ENCODE measurements around the gene FRMD6.
"Not testable (repeated sequence)": the region's sequence is repeated elsewhere in the genome, so short reads cannot be mapped to it uniquely, and the experiment has no call there.

The FRMD6 gene

GRCh38 chr14:51751611-51752345 lies 100.1 kb downstream of the FRMD6 start:
- H3K4me2 ChIP-seq (ENCODE audit: low read length); H3K9ac ChIP-seq (ENCODE audit: low read length); H3K79me2 ChIP-seq (ENCODE audit: control insufficient read depth, insufficient read depth, low read length); H3K23ac ChIP-seq (ENCODE audit: low read length); H3K4ac ChIP-seq (ENCODE audit: low read depth, low read length); H2BK15ac ChIP-seq (replicated peaks; ENCODE audit: low read depth); H3K56ac ChIP-seq (ENCODE audit: low read length); H3K27ac ChIP-seq (ENCODE audit: low read depth, low read length); H3K18ac ChIP-seq (ENCODE audit: low read length); H4K8ac ChIP-seq (ENCODE audit: low read depth, low read length); H3K36me3 ChIP-seq (ENCODE audit: control insufficient read depth, insufficient read depth, low read length); H4K5ac ChIP-seq (ENCODE audit: low read length); DNase-seq; H3K27me3 ChIP-seq (ENCODE audit: insufficient read depth, low read length, poor library complexity); H2AK5ac ChIP-seq (ENCODE audit: low read length); H3K79me1 ChIP-seq (ENCODE audit: low read length); H3K4me3 ChIP-seq (ENCODE audit: low read length); H2BK120ac ChIP-seq (ENCODE audit: low read depth, low read length); H3K4me1 ChIP-seq (ENCODE audit: control insufficient read depth, low read depth, low read length); H2BK5ac ChIP-seq (ENCODE audit: low read length): not testable (repeated sequence)
- WGBS (ENCODE audit: extremely low coverage, insufficient coverage, low lambda C conversion rate): no CpG with 5 or more reads among the region's 16 CpGs

- not testable (repeated sequence) for H2BK5ac ChIP-seq (ENCODE audit: low read length); H4K5ac ChIP-seq (ENCODE audit: low read length); H2AK5ac ChIP-seq (ENCODE audit: low read length); H3K27me3 ChIP-seq (ENCODE audit: insufficient read depth, low read length, poor library complexity); H4K8ac ChIP-seq (ENCODE audit: low read depth, low read length); H3K79me2 ChIP-seq (ENCODE audit: control insufficient read depth, insufficient read depth, low read length); DNase-seq; H3K4me1 ChIP-seq (ENCODE audit: control insufficient read depth, low read depth, low read length); H3K79me1 ChIP-seq (ENCODE audit: low read length); H3K4ac ChIP-seq (ENCODE audit: low read depth, low read length); H3K9ac ChIP-seq (ENCODE audit: low read length); H3K18ac ChIP-seq (ENCODE audit: low read length); H3K4me3 ChIP-seq (ENCODE audit: low read length); H2BK15ac ChIP-seq (replicated peaks; ENCODE audit: low read depth); H2BK120ac ChIP-seq (ENCODE audit: low read depth, low read length); H3K23ac ChIP-seq (ENCODE audit: low read length); H3K4me2 ChIP-seq (ENCODE audit: low read length); H3K36me3 ChIP-seq (ENCODE audit: control insufficient read depth, insufficient read depth, low read length); H3K27ac ChIP-seq (ENCODE audit: low read depth, low read length); H3K56ac ChIP-seq (ENCODE audit: low read length)
- WGBS (ENCODE audit: extremely low coverage, insufficient coverage, low lambda C conversion rate): no CpG with 5 or more reads among the region's 7 CpGs
Observed at GRCh38 chr14:51757756-51758155, 106.0 kb downstream of the FRMD6 start.

GRCh38 chr14:51759950-51760349 lies 108.2 kb downstream of the FRMD6 start:
- H3K4me3 ChIP-seq (ENCODE audit: low read length): no peak overlapping the region
- no peak overlapping the region for H4K5ac ChIP-seq (ENCODE audit: low read length)
- no peak overlapping the region for H2BK120ac ChIP-seq (ENCODE audit: low read depth, low read length)
- no CpG with 5 or more reads among the region's 18 CpGs for WGBS (ENCODE audit: extremely low coverage, insufficient coverage, low lambda C conversion rate)
- no peak overlapping the region for H3K4ac ChIP-seq (ENCODE audit: low read depth, low read length)
- no peak overlapping the region for H3K9ac ChIP-seq (ENCODE audit: low read length)
- no peak overlapping the region for H2AK5ac ChIP-seq (ENCODE audit: low read length)
- H3K36me3 ChIP-seq (ENCODE audit: control insufficient read depth, insufficient read depth, low read length): no peaks in the 10 kb centered on the region
- no peak overlapping the region for H3K56ac ChIP-seq (ENCODE audit: low read length)
- DNase-seq: no peak
- H3K23ac ChIP-seq (ENCODE audit: low read length): no peak overlapping the region
- H3K27me3 ChIP-seq (ENCODE audit: insufficient read depth, low read length, poor library complexity): no peaks in the 10 kb centered on the region
- H3K27ac ChIP-seq (ENCODE audit: low read depth, low read length): no peak overlapping the region
- no peak overlapping the region for H2BK15ac ChIP-seq (replicated peaks; ENCODE audit: low read depth)
- no peak overlapping the region for H4K8ac ChIP-seq (ENCODE audit: low read depth, low read length)
- H3K4me1 ChIP-seq (ENCODE audit: control insufficient read depth, low read depth, low read length): no peaks in the 10 kb centered on the region
- no peaks in the 10 kb centered on the region for H3K79me1 ChIP-seq (ENCODE audit: low read length)
- no peak overlapping the region for H2BK5ac ChIP-seq (ENCODE audit: low read length)
- no peak overlapping the region for H3K4me2 ChIP-seq (ENCODE audit: low read length)
- H3K18ac ChIP-seq (ENCODE audit: low read length): no peak overlapping the region
- H3K79me2 ChIP-seq (ENCODE audit: control insufficient read depth, insufficient read depth, low read length): no peaks in the 10 kb centered on the region

- not testable (repeated sequence) for H2BK15ac ChIP-seq (replicated peaks; ENCODE audit: low read depth); DNase-seq; H3K4me3 ChIP-seq (ENCODE audit: low read length); H3K23ac ChIP-seq (ENCODE audit: low read length); H3K18ac ChIP-seq (ENCODE audit: low read length); H3K4me2 ChIP-seq (ENCODE audit: low read length); H3K27ac ChIP-seq (ENCODE audit: low read depth, low read length); H3K9ac ChIP-seq (ENCODE audit: low read length); H4K8ac ChIP-seq (ENCODE audit: low read depth, low read length); H3K36me3 ChIP-seq (ENCODE audit: control insufficient read depth, insufficient read depth, low read length); H2BK120ac ChIP-seq (ENCODE audit: low read depth, low read length); H4K5ac ChIP-seq (ENCODE audit: low read length); H3K4ac ChIP-seq (ENCODE audit: low read depth, low read length); H2AK5ac ChIP-seq (ENCODE audit: low read length); H3K79me1 ChIP-seq (ENCODE audit: low read length); H3K4me1 ChIP-seq (ENCODE audit: control insufficient read depth, low read depth, low read length); H2BK5ac ChIP-seq (ENCODE audit: low read length); H3K56ac ChIP-seq (ENCODE audit: low read length); H3K79me2 ChIP-seq (ENCODE audit: control insufficient read depth, insufficient read depth, low read length); H3K27me3 ChIP-seq (ENCODE audit: insufficient read depth, low read length, poor library complexity)
- WGBS (ENCODE audit: extremely low coverage, insufficient coverage, low lambda C conversion rate): no CpG with 5 or more reads among the region's 13 CpGs
Observed at GRCh38 chr14:51765726-51766125, 114.0 kb downstream of the FRMD6 start.

GRCh38 chr14:51766586-51766985 lies 114.9 kb downstream of the FRMD6 start:
- no CpG with 5 or more reads among the region's 8 CpGs for WGBS (ENCODE audit: extremely low coverage, insufficient coverage, low lambda C conversion rate)
- H3K36me3 ChIP-seq (ENCODE audit: control insufficient read depth, insufficient read depth, low read length); H2BK5ac ChIP-seq (ENCODE audit: low read length); H3K4me2 ChIP-seq (ENCODE audit: low read length); DNase-seq; H4K8ac ChIP-seq (ENCODE audit: low read depth, low read length); H3K4me3 ChIP-seq (ENCODE audit: low read length); H3K56ac ChIP-seq (ENCODE audit: low read length); H3K4ac ChIP-seq (ENCODE audit: low read depth, low read length); H3K23ac ChIP-seq (ENCODE audit: low read length); H2BK120ac ChIP-seq (ENCODE audit: low read depth, low read length); H3K18ac ChIP-seq (ENCODE audit: low read length); H3K27ac ChIP-seq (ENCODE audit: low read depth, low read length); H2BK15ac ChIP-seq (replicated peaks; ENCODE audit: low read depth); H3K4me1 ChIP-seq (ENCODE audit: control insufficient read depth, low read depth, low read length); H3K79me2 ChIP-seq (ENCODE audit: control insufficient read depth, insufficient read depth, low read length); H4K5ac ChIP-seq (ENCODE audit: low read length); H3K9ac ChIP-seq (ENCODE audit: low read length); H3K27me3 ChIP-seq (ENCODE audit: insufficient read depth, low read length, poor library complexity); H3K79me1 ChIP-seq (ENCODE audit: low read length); H2AK5ac ChIP-seq (ENCODE audit: low read length): not testable (repeated sequence)

- not testable (repeated sequence) for H2AK5ac ChIP-seq (ENCODE audit: low read length); H3K27ac ChIP-seq (ENCODE audit: low read depth, low read length); H3K4me1 ChIP-seq (ENCODE audit: control insufficient read depth, low read depth, low read length); DNase-seq; H3K79me1 ChIP-seq (ENCODE audit: low read length); H2BK120ac ChIP-seq (ENCODE audit: low read depth, low read length); H3K18ac ChIP-seq (ENCODE audit: low read length); H3K4me2 ChIP-seq (ENCODE audit: low read length); H4K8ac ChIP-seq (ENCODE audit: low read depth, low read length); H2BK15ac ChIP-seq (replicated peaks; ENCODE audit: low read depth); H3K23ac ChIP-seq (ENCODE audit: low read length); H3K36me3 ChIP-seq (ENCODE audit: control insufficient read depth, insufficient read depth, low read length); H3K56ac ChIP-seq (ENCODE audit: low read length); H3K79me2 ChIP-seq (ENCODE audit: control insufficient read depth, insufficient read depth, low read length); H3K9ac ChIP-seq (ENCODE audit: low read length); H3K4ac ChIP-seq (ENCODE audit: low read depth, low read length); H3K27me3 ChIP-seq (ENCODE audit: insufficient read depth, low read length, poor library complexity); H4K5ac ChIP-seq (ENCODE audit: low read length); H2BK5ac ChIP-seq (ENCODE audit: low read length); H3K4me3 ChIP-seq (ENCODE audit: low read length)
- no CpG with 5 or more reads among the region's 7 CpGs for WGBS (ENCODE audit: extremely low coverage, insufficient coverage, low lambda C conversion rate)
Observed at GRCh38 chr14:51769261-51769660, 117.6 kb downstream of the FRMD6 start.
